Middle frontal gyrus (tissue), 1 donor: ENCODE data around the gene LHFPL6.

ENCODE experiments used
- DNase-seq: peaks from one replicate; pipeline ENCODE4 v3.0.0-alpha.2; 2015; ENCODE audit warnings: low spot score; ENCODE audit errors: extremely low spot score

The LHFPL6 gene

DNA sequence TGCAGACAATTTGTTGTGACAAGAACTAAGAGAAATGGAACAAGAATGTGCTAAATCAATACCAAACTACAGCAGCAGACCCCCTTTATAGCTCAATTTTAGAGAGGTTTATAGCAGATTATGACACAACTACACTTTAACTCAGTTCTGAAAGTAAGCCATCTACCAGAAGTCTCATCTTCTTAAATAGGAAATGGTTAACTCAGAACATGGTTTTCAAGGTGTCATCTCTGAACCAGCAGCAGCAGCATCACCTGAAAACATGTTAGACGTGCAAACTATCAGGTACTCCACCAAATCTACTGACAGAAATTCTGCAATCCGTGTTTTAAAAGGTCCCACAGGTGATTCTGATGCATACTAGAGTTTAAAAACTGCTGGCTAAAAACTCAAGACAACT lies 6.8 kb downstream of the LHFPL6 start:
- DNase-seq = no peak

DNA sequence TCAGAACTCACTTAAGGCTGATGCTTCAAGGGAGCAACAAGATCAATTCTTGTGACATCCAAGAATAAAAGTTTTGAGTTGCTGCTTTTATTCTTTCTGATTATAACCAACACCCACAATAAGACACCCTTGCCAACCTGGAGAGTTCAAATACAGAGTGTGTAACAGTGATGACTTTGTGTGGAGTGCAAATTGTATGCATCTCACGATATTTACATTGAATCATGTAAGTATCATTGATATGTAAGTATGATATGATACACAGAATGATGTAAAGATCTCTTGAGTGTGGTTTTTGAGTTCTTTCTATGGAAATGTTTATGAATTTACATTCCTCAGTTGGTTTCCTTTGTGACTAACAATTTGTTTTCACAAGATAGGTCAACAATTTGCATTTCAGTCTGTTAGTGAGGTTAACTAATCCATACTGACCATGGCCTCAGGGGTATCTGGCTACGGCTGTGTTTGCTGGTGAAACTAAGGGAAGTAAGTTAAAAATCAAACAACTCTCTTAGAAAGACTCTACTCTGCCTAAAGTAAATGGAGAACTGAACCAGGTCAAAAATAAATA lies 12.4 kb downstream of the LHFPL6 start:
- DNase-seq = no peak

GRCh38 chr13:39588384-39588783 lies 14.6 kb downstream of the LHFPL6 start:
- DNase-seq = no peak

GRCh38 chr13:39587939-39588338 lies 15.1 kb downstream of the LHFPL6 start:
- DNase-seq = no peak

DNA sequence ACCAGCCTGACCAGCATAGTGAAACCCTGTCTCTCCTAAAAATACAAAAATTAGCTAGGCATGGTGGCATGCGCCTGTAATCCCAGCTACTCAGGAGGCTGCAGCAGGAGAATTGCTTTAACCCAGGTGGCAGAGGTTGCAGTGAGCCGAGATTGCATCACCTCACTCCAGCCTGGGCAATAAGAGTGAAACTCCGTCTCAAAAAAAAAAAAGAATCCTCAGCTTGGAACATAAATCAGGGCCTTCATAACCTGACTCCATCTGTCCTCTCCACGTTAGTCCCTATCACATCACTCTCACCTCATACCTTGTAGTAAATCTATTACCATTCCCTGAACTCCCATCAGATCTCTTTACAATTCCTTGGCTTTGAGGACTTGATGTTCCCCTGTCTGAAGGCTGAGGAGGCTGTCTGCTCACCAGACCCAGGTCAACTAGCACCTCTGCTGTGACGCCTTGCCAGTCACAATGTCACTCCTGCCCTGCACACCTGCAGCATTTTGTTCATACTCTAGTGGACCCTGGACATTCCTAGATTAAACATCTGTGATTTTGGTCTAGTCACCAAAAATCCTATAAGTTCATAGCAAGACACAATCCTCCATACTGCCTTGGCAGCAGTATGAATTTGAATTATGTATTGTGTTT lies 15.9 kb downstream of the LHFPL6 start:
- no peak for DNase-seq

GRCh38 chr13:39586151-39586550 lies 16.8 kb downstream of the LHFPL6 start:
- DNase-seq = no peak

DNA sequence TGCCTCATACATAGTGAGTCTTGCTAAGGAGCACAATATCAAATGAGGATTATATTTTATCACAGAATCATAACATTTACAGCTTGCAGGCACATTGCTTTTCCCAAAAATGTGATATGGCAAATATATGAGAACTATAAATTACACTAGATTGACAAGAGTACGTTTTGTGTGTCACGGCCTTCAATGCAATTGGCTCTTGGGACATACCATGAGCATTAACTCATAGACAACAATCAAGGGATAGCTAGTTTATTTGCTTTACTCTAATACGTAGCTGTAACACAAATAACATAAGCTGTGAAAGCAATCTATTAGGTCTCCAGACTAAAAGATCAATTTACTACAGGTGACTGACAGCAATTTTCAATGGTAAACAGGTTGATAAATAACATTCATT lies 17.8 kb downstream of the LHFPL6 start:
- DNase-seq = no peak

DNA sequence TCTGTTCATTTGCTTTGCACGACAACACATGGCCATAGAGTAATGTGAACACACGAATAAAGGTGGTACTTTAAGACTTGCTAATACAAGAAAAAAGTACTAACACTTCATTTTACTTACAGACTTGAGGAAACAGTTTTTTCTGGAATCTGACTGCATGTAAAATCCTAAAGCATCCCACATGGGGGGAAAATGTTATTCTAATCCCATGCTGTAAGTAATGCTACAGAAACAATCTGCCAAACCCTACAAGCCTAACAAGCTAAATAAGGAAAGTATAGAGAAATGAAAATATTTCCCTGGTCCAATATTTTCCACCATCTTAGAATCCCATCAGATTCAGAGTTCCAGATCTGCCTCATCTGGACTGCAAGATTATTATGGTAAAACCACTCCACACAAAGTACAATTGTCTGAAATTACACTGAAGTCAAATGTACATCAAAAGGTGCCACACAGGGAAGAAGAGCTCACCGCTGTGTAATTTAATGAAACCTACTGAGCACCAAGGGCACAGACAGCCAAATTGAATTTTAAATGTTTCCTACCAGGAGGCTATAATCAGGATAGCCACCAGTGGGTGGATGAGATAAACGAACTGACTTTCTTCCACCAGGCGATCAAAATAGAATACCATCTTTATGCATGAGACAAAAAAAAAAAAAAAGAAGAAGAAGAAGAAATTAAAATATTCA lies 22.0 kb downstream of the LHFPL6 start:
- peak; percentile 3 for DNase-seq

DNA sequence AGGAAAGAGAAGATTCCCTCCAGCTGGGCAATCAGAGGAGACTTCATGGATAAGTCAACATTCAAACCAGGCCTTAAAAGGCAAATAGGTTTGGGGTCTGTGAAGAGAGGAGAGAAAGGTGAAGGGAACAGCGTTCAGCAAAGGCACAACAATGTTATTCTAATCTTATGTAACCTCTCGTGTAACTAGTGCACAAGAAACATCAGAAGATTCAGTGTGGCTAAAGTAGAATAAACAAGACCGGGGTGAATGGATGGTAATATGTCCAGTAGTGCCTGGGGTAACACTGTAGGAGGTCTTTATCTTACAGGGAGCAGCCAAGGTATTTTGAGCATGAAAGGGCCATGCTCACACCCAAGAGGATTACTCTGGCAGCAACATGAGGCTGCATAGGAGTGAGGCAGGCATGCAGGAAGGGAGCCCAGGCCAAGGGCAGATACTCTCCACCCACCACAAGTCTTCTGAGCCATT lies 24.1 kb downstream of the LHFPL6 start:
- no peak for DNase-seq

DNA sequence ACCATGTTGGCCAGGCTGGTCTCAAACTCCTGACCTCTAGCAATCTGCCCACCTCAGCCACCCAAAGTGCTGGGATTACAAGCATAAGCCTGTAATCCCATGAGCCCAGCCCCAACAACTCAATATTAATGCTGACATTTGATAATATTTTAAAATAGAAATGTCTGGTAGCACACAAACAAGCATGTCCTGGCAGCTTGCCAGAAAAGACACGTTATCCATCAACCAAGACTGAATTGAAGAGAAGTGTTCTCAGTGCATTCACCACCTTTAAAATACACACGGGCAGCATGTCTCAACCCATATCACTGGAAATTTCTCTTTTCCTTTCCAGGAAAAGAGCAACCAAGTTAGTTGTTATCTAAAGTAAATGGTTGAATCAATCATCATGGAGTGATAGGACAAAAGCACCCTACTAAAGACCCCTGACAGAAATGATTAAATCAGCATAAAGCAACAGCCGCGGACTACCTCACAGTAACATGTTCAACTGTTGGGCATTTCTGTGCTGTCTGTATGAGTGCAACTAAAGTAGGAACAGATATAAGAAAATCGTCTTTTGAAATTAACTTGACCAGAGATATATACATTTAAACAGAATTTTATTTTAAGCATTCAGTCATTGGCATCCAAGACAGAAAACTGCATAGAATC lies 25.0 kb downstream of the LHFPL6 start:
- DNase-seq = no peak

DNA sequence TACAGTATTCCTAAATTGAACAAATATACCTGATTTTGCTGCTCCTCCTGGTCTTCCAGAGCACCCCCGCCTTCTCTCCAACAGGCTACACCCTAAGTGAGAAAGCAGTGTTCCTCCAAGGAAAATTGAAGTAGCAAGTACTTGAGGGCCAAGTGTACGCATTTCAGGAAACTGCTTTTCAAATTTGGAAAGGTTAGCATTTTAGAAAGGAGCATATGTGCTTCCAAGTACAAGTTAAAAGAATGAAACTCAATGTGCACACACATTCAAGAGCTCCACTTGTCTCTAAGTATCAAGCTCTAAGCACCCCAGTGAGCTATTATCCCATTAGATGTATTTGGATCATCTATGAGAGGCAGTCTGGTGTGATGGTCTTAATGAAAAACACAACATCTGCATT lies 25.8 kb downstream of the LHFPL6 start:
- no peak for DNase-seq

DNA sequence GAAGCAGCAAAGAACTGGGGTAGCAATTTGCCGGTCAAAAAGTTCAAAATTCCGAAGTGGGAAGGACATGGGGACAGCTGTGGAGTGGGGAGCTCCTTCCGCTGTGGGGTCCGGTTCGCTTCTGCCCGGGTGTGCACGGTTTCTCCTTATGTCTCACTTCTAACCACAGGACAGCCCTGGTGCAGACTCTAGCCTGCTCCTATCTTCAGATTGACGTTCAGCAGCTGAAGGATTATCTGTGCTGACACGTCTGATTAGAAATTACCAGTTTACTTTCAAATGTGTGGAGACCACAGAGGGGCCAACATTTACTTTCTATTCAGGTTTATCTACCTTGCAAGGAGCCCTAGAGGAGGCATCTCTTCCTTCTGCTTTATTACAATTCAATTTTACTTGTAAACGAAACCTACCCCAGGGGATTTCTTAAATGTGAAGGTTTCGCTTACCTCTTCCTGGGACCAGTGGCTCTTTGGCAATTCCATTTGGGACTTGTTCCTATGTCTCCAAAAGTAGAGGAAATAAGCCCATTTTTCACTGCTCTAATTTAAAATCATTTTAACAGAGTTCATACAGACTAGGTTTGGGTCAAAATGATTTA lies 27.3 kb downstream of the LHFPL6 start:
- no peak for DNase-seq

DNA sequence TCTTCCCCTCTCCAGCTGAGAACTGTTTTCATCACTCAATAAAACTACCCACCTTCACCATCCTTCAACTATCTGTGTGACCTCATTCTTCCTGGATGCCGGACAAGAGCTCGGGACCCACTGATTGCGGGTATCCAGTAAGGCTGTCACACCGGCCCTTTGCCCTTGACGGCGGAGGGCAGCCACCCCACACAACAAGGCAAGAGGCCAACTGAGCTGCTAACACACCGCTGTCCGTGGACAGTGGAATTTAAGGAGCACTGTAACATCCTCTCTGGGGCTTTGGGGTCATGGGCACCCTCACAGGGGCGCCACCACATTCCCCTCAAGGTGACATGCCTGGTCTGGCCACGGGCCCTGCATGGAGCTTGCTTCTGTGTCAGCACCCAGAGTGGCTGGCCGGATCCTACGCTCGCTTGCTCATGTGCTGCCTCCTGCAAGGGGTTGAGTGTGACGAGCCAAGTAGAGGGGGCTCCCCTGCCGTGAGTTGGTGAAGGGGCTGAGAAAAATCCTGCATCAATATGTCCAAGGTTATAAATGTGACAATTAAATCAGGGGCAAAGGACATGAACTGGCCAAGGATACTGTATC lies 31.4 kb downstream of the LHFPL6 start:
- DNase-seq = no peak

GRCh38 chr13:39567569-39567968 lies 35.4 kb downstream of the LHFPL6 start:
- no peak for DNase-seq

DNA sequence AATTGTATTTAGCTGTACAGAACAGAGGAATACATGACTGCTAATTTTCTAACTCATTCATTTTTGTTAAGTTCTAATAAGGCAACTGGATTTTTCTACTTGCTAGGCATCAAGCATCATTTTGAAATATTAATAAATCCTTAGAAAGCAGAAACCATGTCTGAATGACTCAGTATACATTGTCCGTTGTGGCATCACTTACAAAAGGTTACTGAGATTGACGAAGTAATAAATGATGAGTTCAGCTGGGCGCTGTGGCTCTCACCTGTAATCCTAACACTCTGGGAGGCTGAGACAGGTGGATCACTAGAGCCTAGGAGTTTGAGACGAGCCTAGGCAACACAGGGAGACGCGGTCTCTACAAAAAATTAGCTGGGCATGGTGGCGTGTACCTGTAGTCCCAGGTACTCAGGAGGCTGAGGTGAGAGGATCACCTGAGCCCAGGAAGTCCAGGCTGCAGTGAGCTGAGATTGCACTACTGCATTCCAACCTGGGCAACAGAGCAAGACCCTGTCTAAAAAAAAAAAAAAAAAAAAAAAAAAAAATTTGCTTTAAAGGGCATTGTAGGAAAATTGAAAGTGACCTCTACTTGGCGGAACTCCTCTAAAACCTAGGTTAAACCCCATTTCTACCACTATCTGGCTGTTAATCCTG lies 36.6 kb downstream of the LHFPL6 start:
- DNase-seq = no peak

DNA sequence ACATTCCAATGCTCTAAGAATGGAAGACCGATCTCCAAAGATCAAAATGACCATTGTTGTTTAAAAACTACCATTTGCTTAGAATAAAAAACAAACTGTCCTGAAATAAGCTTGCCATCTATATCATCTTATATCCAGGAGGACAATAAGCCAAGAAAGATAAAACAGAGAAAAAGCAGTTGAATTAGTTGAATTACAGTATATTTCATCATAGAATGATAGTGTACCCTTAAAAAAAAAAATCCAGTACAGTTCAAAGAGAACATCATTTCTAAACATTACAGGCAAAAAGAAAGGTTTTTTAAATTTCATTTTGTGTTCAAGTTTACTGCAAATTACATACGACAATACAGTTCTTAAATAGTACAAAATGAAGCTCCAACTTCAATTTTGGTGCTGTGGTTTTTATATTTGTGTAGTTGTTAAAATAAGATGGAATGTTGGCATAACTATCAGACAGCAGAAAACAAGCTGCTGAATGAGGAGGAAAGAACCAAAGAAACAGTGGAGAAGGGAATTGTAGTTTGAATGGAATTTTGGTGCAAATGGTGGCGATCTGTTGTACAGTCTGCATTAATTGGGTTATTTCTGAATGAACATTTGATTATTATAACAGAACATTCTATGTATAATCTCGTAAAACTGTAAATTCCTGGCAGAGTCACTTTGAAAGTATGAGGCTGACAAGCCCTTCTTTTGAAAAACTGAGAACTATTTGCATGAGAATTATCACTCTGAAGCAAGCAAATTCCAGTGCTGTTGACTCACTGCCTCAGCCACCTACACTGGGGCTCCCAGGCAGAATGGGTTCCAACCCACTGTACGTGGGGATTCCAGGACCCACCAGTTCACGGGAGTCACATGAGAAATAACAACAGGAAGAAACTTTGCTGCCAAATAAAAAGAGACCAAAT lies 37.7 kb downstream of the LHFPL6 start:
- no peak for DNase-seq

DNA sequence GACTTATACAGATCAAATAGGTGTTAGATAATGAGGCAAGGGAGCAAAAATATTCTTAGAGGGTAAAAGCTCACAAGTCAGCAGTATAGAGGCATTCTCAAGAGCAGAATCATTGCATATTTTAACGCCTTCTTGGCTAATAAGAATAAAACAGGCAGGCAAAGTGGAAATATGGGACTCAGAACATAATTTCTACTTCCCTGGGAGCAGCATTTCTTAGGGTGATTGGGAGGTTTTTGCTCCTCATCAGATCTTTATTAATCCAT lies 39.6 kb downstream of the LHFPL6 start:
- no peak for DNase-seq

GRCh38 chr13:39561971-39562370 lies 41.0 kb downstream of the LHFPL6 start:
- DNase-seq = no peak

DNA sequence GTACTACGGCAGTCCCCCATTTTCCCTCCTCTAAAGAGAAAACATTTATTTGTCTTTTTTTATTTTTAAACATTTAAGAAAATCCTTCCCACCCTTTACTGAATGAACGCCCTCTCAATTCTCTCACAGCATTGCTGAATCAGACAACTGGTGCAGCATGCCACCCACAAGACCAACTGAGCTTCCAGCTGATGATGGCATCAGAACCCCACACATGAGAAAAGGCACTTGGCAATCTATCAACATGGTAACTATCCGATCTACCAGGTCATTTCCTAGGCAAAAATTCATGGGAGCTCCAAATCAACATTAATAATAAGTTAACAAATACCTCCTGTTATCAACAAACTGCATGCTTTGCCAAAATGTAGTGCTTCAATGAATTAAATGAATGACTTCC lies 43.1 kb downstream of the LHFPL6 start:
- no peak for DNase-seq

- DNase-seq = no peak
Measured at GRCh38 chr13:39557285-39557955, 45.6 kb downstream of the LHFPL6 start.
